WTC11 (cell line): ENCODE data around the gene MGARP. TPM values are rescaled to one million over a fixed set of nuclear protein-coding genes. Genes with fewer than 3 reads are reported as not detected.

ENCODE experiments used
- ATAC-seq: fragments of 200-7000 bp; cut with Tn5 transposase; 2 replicates; pipeline ENCODE4 v1.10.0; 2021; ENCODE audit warnings: mild to moderate bottlenecking, moderate library complexity
- CTCF ChIA-PET: fragments of 300-600 bp; sonication (Branson Sonifier 250); formaldehyde crosslinking; loops from one replicate; lab custom pipeline; 2021; ENCODE audit warnings: antibody characterized with exemption; lab: Charles Lee
- POLR2A ChIA-PET: fragments of 350-600 bp; sonication (Branson Sonifier 250); formaldehyde crosslinking; loops from one replicate; lab custom pipeline; 2021; ENCODE audit warnings: antibody characterized with exemption; lab: Charles Lee
- DNase-seq: peaks from one replicate; pipeline ENCODE4 v3.0.0; 2021; ENCODE audit warnings: low spot score
- H3K27ac Mint-ChIP-seq: 2 replicates; pipeline ENCODE4 v1.8.0; 2021; ENCODE audit warnings: mixed read lengths
- H3K27me3 Mint-ChIP-seq: 2 replicates; pipeline ENCODE4 v1.8.0; 2021; ENCODE audit warnings: low read depth, mild to moderate bottlenecking, moderate library complexity, mixed read lengths
- H3K36me3 Mint-ChIP-seq: 2 replicates; pipeline ENCODE4 v1.8.0; 2021; ENCODE audit warnings: mixed read lengths
- H3K4me1 Mint-ChIP-seq: 2 replicates; pipeline ENCODE4 v1.8.0; 2022; ENCODE audit warnings: mixed read lengths
- H3K4me3 Mint-ChIP-seq: 2 replicates; pipeline ENCODE4 v1.8.0; 2021; ENCODE audit warnings: mild to moderate bottlenecking, moderate library complexity, mixed read lengths
- H3K9me3 Mint-ChIP-seq: 2 replicates; pipeline ENCODE4 v1.8.0; 2021; ENCODE audit warnings: mixed read lengths
- CBFB ChIP-seq: sonication (generic); formaldehyde crosslinking; IDR thresholded peaks from 2 replicates; pipeline ENCODE4 v1.8.1; 2022; ENCODE audit warnings: mild to moderate bottlenecking, low read depth, missing genetic modification reagents
- CREM ChIP-seq: sonication (generic); formaldehyde crosslinking; IDR thresholded peaks from 2 replicates; pipeline ENCODE4 v1.8.1; 2022; ENCODE audit warnings: mild to moderate bottlenecking, missing genetic modification reagents, moderate library complexity
- CTCF ChIP-seq: fragments of 200-600 bp; IDR thresholded peaks from 2 replicates; pipeline ENCODE4 v1.8.0; 2022; ENCODE audit warnings: antibody characterized with exemption
- ERG ChIP-seq: fragments of 250-450 bp; sonication (Bioruptor Pico); IDR thresholded peaks from 2 replicates; pipeline ENCODE4 v1.8.0; 2021; ENCODE audit warnings: mild to moderate bottlenecking
- FOXK1 ChIP-seq: sonication (generic); formaldehyde crosslinking; IDR thresholded peaks from 2 replicates; pipeline ENCODE4 v1.8.0; 2022; ENCODE audit warnings: mild to moderate bottlenecking, moderate library complexity, missing genetic modification reagents
- GABPB1 ChIP-seq: sonication (generic); formaldehyde crosslinking; IDR thresholded peaks from 2 replicates; pipeline ENCODE4 v1.8.1; 2023; ENCODE audit warnings: mild to moderate bottlenecking, missing genetic modification reagents
- IRF2 ChIP-seq: sonication (generic); formaldehyde crosslinking; IDR thresholded peaks from 2 replicates; pipeline ENCODE4 v1.8.0; 2022; ENCODE audit warnings: low read depth, missing genetic modification reagents, borderline replicate concordance
- JAZF1 ChIP-seq: fragments of 250-450 bp; sonication (Bioruptor Pico); IDR thresholded peaks from 2 replicates; pipeline ENCODE4 v1.9.0; 2021; ENCODE audit warnings: moderate library complexity, mild to moderate bottlenecking, inconsistent platforms
- JUN ChIP-seq: sonication (generic); formaldehyde crosslinking; IDR thresholded peaks from 2 replicates; pipeline ENCODE4 v1.8.0; 2023; ENCODE audit warnings: mild to moderate bottlenecking, missing genetic modification reagents
- MAX ChIP-seq: sonication (generic); formaldehyde crosslinking; IDR thresholded peaks from 2 replicates; pipeline ENCODE4 v1.8.0; 2022; ENCODE audit warnings: mild to moderate bottlenecking, missing genetic modification reagents
- MLX ChIP-seq: sonication (generic); formaldehyde crosslinking; IDR thresholded peaks from 2 replicates; pipeline ENCODE4 v1.8.1; 2023; ENCODE audit warnings: mild to moderate bottlenecking, missing genetic modification reagents, moderate library complexity
- MYBL2 ChIP-seq: sonication (generic); formaldehyde crosslinking; IDR thresholded peaks from 2 replicates; pipeline ENCODE4 v1.8.1; 2023; ENCODE audit warnings: mild to moderate bottlenecking, moderate library complexity, missing genetic modification reagents
- NFE2L1 ChIP-seq: sonication (generic); formaldehyde crosslinking; IDR thresholded peaks from 2 replicates; pipeline ENCODE4 v1.8.1; 2023; ENCODE audit warnings: missing genetic modification reagents
- PRRX2 ChIP-seq: fragments of 250-450 bp; sonication (Bioruptor Pico); IDR thresholded peaks from 2 replicates; pipeline ENCODE4 v1.8.0; 2021; ENCODE audit warnings: mild to moderate bottlenecking
- SMAD4 ChIP-seq: sonication (generic); formaldehyde crosslinking; IDR thresholded peaks from 2 replicates; pipeline ENCODE4 v1.8.0; 2022; ENCODE audit warnings: mild to moderate bottlenecking, missing genetic modification reagents
- TEAD1 ChIP-seq: sonication (generic); formaldehyde crosslinking; IDR thresholded peaks from 2 replicates; pipeline ENCODE4 v1.8.0; 2022; ENCODE audit warnings: mild to moderate bottlenecking, missing genetic modification reagents
- ZNF232 ChIP-seq: sonication (generic); formaldehyde crosslinking; IDR thresholded peaks from 2 replicates; pipeline ENCODE4 v1.8.0; 2022; ENCODE audit warnings: mild to moderate bottlenecking, missing genetic modification reagents
- ZNF317 ChIP-seq: sonication (generic); formaldehyde crosslinking; IDR thresholded peaks from 2 replicates; pipeline ENCODE4 v1.8.1; 2023; ENCODE audit warnings: low read depth, mild to moderate bottlenecking, moderate library complexity, missing genetic modification reagents, borderline replicate concordance
- ZNF416 ChIP-seq: fragments of 250-450 bp; sonication (Bioruptor Pico); IDR thresholded peaks from 2 replicates; pipeline ENCODE4 v1.9.0; 2021; ENCODE audit warnings: mild to moderate bottlenecking, inconsistent platforms
- ZSCAN18 ChIP-seq: fragments of 250-450 bp; sonication (Bioruptor Pico); IDR thresholded peaks from 2 replicates; pipeline ENCODE4 v2.1.2; 2022; ENCODE audit warnings: mild to moderate bottlenecking, moderate library complexity
- total RNA-seq: library from RNA; stranded (reverse); gene quantifications from 3 replicates; pipeline ENCODE4 v1.2.3, GENCODE V29; 2021
- TF ChIP-seq, protein P1 (sequence below): sonication (generic); formaldehyde crosslinking; IDR thresholded peaks from 2 replicates; pipeline ENCODE4 v1.8.1; 2023; ENCODE audit warnings: mild to moderate bottlenecking, moderate library complexity, missing genetic modification reagents
- TF ChIP-seq, protein P2 (sequence below): sonication (generic); formaldehyde crosslinking; IDR thresholded peaks from 2 replicates; pipeline ENCODE4 v1.8.1; 2022; ENCODE audit warnings: low read depth, missing genetic modification reagents, borderline replicate concordance
- TF ChIP-seq, protein P3 (sequence below): sonication (generic); formaldehyde crosslinking; IDR thresholded peaks from 2 replicates; pipeline ENCODE4 v1.8.0; 2023; ENCODE audit warnings: missing genetic modification reagents
- TF ChIP-seq, protein P4 (sequence below): sonication (generic); formaldehyde crosslinking; IDR thresholded peaks from 2 replicates; pipeline ENCODE4 v1.8.1; 2022; ENCODE audit warnings: low read depth, mild to moderate bottlenecking, moderate library complexity, missing genetic modification reagents, borderline replicate concordance

The MGARP gene
- total RNA-seq, 1 experiment from 2014 or later = 4.6 TPM

GRCh38 chr4:139295206-139295941 lies 15.3 kb upstream of the MGARP start (continued):
- TF ChIP-seq MAX (CRISPR knock-in tag) (peak; percentile 79; the same call in 1 of the 2 replicates), IRF2 (CRISPR knock-in tag) (no peak), JUN (CRISPR knock-in tag) (no peak), ZNF232 (CRISPR knock-in tag) (0 out of 2 replicates have a peak, but pooled peaks have one; percentile 25), ERG (CRISPR knock-in tag) (0 out of 2 replicates have a peak, but pooled peaks have one; percentile 85), CBFB (CRISPR knock-in tag) (no peak), ZNF317 (CRISPR knock-in tag) (no peak), CREM (peak; percentile 45; the same call in 1 of the 2 replicates), NFE2L1 (CRISPR knock-in tag) (0 out of 2 replicates have a peak, but pooled peaks have one; percentile 21), MLX (CRISPR knock-in tag) (no peak), MYBL2 (CRISPR knock-in tag) (peak; percentile 42; the same call in 1 of the 2 replicates), TEAD1 (CRISPR knock-in tag) (peak; percentile 79; the same call in 1 of the 2 replicates), FOXK1 (CRISPR knock-in tag) (peak; percentile 69; the same call in 1 of the 2 replicates), GABPB1 (CRISPR knock-in tag) (peak; percentile 87), PRRX2 (0 out of 2 replicates have a peak, but pooled peaks have one; percentile 25), CTCF (peak; percentile 82), JAZF1 (CRISPR knock-in tag) (no peak)
- TF ChIP-seq, protein P1, sequence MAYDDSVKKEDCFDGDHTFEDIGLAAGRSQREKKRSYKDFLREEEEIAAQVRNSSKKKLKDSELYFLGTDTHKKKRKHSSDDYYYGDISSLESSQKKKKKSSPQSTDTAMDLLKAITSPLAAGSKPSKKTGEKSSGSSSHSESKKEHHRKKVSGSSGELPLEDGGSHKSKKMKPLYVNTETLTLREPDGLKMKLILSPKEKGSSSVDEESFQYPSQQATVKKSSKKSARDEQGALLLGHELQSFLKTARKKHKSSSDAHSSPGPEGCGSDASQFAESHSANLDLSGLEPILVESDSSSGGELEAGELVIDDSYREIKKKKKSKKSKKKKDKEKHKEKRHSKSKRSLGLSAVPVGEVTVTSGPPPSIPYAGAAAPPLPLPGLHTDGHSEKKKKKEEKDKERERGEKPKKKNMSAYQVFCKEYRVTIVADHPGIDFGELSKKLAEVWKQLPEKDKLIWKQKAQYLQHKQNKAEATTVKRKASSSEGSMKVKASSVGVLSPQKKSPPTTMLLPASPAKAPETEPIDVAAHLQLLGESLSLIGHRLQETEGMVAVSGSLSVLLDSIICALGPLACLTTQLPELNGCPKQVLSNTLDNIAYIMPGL (CRISPR knock-in tag) = peak; percentile 98
- TF ChIP-seq, protein P2, sequence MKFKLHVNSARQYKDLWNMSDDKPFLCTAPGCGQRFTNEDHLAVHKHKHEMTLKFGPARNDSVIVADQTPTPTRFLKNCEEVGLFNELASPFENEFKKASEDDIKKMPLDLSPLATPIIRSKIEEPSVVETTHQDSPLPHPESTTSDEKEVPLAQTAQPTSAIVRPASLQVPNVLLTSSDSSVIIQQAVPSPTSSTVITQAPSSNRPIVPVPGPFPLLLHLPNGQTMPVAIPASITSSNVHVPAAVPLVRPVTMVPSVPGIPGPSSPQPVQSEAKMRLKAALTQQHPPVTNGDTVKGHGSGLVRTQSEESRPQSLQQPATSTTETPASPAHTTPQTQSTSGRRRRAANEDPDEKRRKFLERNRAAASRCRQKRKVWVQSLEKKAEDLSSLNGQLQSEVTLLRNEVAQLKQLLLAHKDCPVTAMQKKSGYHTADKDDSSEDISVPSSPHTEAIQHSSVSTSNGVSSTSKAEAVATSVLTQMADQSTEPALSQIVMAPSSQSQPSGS = no peak

GRCh38 chr4:139286186-139286698 lies 6.2 kb upstream of the MGARP start:
- CTCF ChIA-PET = interaction anchor here (2.2 kb wide), 1 partner anchor 9 kb away, joined by 9 read pairs; no protein-coding TSS in a partner anchor
- no peaks in the 10 kb centered on the region for H3K4me1 Mint-ChIP-seq
- H3K4me3 Mint-ChIP-seq = no peak overlapping the region
- no peak for ATAC-seq
- TF ChIP-seq PRRX2 (no peak), ZNF416 (CRISPR knock-in tag) (no peak), NFE2L1 (CRISPR knock-in tag) (no peak), SMAD4 (CRISPR knock-in tag) (no peak), ZSCAN18 (no peak)
- TF ChIP-seq, protein P3, sequence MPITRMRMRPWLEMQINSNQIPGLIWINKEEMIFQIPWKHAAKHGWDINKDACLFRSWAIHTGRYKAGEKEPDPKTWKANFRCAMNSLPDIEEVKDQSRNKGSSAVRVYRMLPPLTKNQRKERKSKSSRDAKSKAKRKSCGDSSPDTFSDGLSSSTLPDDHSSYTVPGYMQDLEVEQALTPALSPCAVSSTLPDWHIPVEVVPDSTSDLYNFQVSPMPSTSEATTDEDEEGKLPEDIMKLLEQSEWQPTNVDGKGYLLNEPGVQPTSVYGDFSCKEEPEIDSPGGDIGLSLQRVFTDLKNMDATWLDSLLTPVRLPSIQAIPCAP (CRISPR knock-in tag) = no peak
- TF ChIP-seq, protein P4, sequence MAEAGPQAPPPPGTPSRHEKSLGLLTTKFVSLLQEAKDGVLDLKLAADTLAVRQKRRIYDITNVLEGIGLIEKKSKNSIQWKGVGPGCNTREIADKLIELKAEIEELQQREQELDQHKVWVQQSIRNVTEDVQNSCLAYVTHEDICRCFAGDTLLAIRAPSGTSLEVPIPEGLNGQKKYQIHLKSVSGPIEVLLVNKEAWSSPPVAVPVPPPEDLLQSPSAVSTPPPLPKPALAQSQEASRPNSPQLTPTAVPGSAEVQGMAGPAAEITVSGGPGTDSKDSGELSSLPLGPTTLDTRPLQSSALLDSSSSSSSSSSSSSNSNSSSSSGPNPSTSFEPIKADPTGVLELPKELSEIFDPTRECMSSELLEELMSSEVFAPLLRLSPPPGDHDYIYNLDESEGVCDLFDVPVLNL (CRISPR knock-in tag) = no peak
- TF ChIP-seq, all 79 proteins: peak for 0
- Mint-ChIP-seq H3K27ac (no peak overlapping the region), H3K36me3 (peaks cover 35% of the 10 kb centered on the region), H3K9me3 (peaks cover 17% of the 10 kb centered on the region), H3K27me3 (peaks cover 4% of the 10 kb centered on the region)
- POLR2A ChIA-PET = no interaction called here
- DNase-seq = no peak
